GM23338 (cell line): ENCODE data around the gene IL10. TPM values are rescaled to one million over a fixed set of nuclear protein-coding genes. Genes with fewer than 3 reads are reported as not detected.

ENCODE experiments used
- ATAC-seq: fragments of 200-7000 bp; cut with Tn5 transposase; 3 replicates; pipeline ENCODE4 v1.9.1; 2020
- DNase-seq: peaks from one replicate; pipeline ENCODE4 v3.0.0-alpha.2; 2015; ENCODE audit warnings: low spot score
- H2AFZ ChIP-seq: fragments of 200-600 bp; sonication (generic); 2 replicates; pipeline ENCODE4 v1.8.0; 2016; ENCODE audit warnings: antibody characterized with exemption, mild to moderate bottlenecking, moderate library complexity
- H3F3A ChIP-seq: fragments of 200-600 bp; sonication (generic); replicated peaks from 2 replicates; pipeline ENCODE4 v1.8.0; 2017; ENCODE audit warnings: antibody characterized with exemption, mixed run types, low read depth
- H3K27ac ChIP-seq: fragments of 200-600 bp; sonication (generic); 2 replicates; pipeline ENCODE4 v1.6.1; 2016; ENCODE audit warnings: low read depth
- H3K27me3 ChIP-seq: fragments of 200-600 bp; sonication (generic); 2 replicates; pipeline ENCODE4 v1.8.0; 2016; ENCODE audit warnings: mild to moderate bottlenecking, mixed run types, moderate library complexity; ENCODE audit not compliant: insufficient read depth
- H3K36me3 ChIP-seq: fragments of 200-600 bp; sonication (generic); 2 replicates; pipeline ENCODE4 v1.8.0; 2016; ENCODE audit warnings: mild to moderate bottlenecking; ENCODE audit not compliant: insufficient read depth
- H3K4me1 ChIP-seq: fragments of 200-600 bp; sonication (generic); 2 replicates; pipeline ENCODE4 v1.8.0; 2016; ENCODE audit warnings: mild to moderate bottlenecking, moderate library complexity; ENCODE audit not compliant: insufficient read depth
- H3K4me2 ChIP-seq: fragments of 200-600 bp; sonication (generic); 2 replicates; pipeline ENCODE4 v1.7.1; 2017; ENCODE audit warnings: mixed run types
- H3K4me3 ChIP-seq: fragments of 200-600 bp; sonication (generic); 2 replicates; pipeline ENCODE4 v1.6.1; 2016; ENCODE audit warnings: mixed run types
- H3K79me2 ChIP-seq: fragments of 200-600 bp; sonication (generic); replicated peaks from 2 replicates; pipeline ENCODE4 v1.8.0; 2017; ENCODE audit warnings: mild to moderate bottlenecking; ENCODE audit not compliant: insufficient read depth
- H3K9me2 ChIP-seq: fragments of 200-600 bp; sonication (generic); 2 replicates; pipeline ENCODE4 v1.8.0; 2017; ENCODE audit not compliant: insufficient read depth
- H4K20me1 ChIP-seq: fragments of 200-600 bp; sonication (generic); replicated peaks from 2 replicates; pipeline ENCODE4 v1.8.0; 2017; ENCODE audit warnings: mild to moderate bottlenecking; ENCODE audit not compliant: insufficient read depth
- H3K27ac Mint-ChIP-seq: 2 replicates; pipeline ENCODE4 v1.8.0; 2020; ENCODE audit warnings: inconsistent platforms, mild to moderate bottlenecking, moderate library complexity, mixed read lengths
- H3K27me3 Mint-ChIP-seq: 3 replicates; pipeline ENCODE4 v1.8.0; 2022; ENCODE audit warnings: low read depth, mild to moderate bottlenecking, moderate library complexity, mixed read lengths, inconsistent platforms; ENCODE audit not compliant: insufficient read depth, poor library complexity
- H3K36me3 Mint-ChIP-seq: 3 replicates; pipeline ENCODE4 v1.8.0; 2021; ENCODE audit warnings: low read depth, mild to moderate bottlenecking, inconsistent platforms, moderate library complexity, mixed read lengths
- H3K4me1 Mint-ChIP-seq: 3 replicates; pipeline ENCODE4 v1.8.0; 2020; ENCODE audit warnings: mild to moderate bottlenecking, inconsistent platforms, mixed read lengths
- H3K4me3 Mint-ChIP-seq: 3 replicates; pipeline ENCODE4 v1.8.0; 2021; ENCODE audit warnings: moderate library complexity, mild to moderate bottlenecking, inconsistent platforms, mixed read lengths
- H3K9me3 Mint-ChIP-seq: 3 replicates; pipeline ENCODE4 v1.8.0; 2020; ENCODE audit warnings: moderate library complexity, mild to moderate bottlenecking, inconsistent platforms, mixed read lengths
- CREB1 ChIP-seq: fragments of 250-450 bp; sonication (Bioruptor Pico); IDR thresholded peaks from 2 replicates; pipeline ENCODE4 v1.5.0; 2020; ENCODE audit warnings: low read depth, mild to moderate bottlenecking, moderate library complexity
- CTCF ChIP-seq, 2 experiments: fragments of 200-600 bp in 1 of 2; sonication (generic) in 1 of 2; conservative IDR thresholded peaks; 2 replicates each; pipeline versions ENCODE4 v1.5.1 to v1.6.1; 2016 to 2017; ENCODE audit warnings: antibody characterized with exemption in 2 of 2, low read depth in 2 of 2, mild to moderate bottlenecking in 2 of 2, moderate library complexity in 1 of 2
- EZH2phosphoT487 ChIP-seq: fragments of 200-600 bp; sonication (generic); IDR thresholded peaks from one replicate; pipeline ENCODE4 v1.8.1; 2018; ENCODE audit warnings: antibody characterized with exemption; ENCODE audit not compliant: unreplicated experiment
- JUNB ChIP-seq: IDR thresholded peaks from one replicate; pipeline ENCODE4 v1.6.1; 2016; ENCODE audit warnings: antibody characterized with exemption; ENCODE audit not compliant: unreplicated experiment
- NANOG ChIP-seq: IDR thresholded peaks from 2 replicates; pipeline ENCODE4 v1.6.1; 2016; ENCODE audit warnings: antibody characterized with exemption, borderline replicate concordance
- POLR2AphosphoS5 ChIP-seq: IDR thresholded peaks from 2 replicates; pipeline ENCODE4 v1.6.1; 2016; ENCODE audit warnings: antibody characterized with exemption, low read depth
- STAT1 ChIP-seq: IDR thresholded peaks from one replicate; pipeline ENCODE4 v1.6.1; 2016; ENCODE audit warnings: antibody characterized with exemption; ENCODE audit not compliant: unreplicated experiment
- ZNF331 ChIP-seq: fragments of 250-450 bp; sonication (Bioruptor Pico); IDR thresholded peaks from 2 replicates; pipeline ENCODE4 v1.5.0; 2020; ENCODE audit warnings: low read depth, mild to moderate bottlenecking, moderate library complexity
- polyA plus RNA-seq: library from polyadenylated mRNA; unstranded; fragments of >200 nt; fragmentation: Nextera tagmentation; extraction: Ambion mirVana; gene quantifications from 2 replicates; pipeline ENCODE4 v1.2.1, GENCODE V29; 2016
- total RNA-seq: library from RNA; depleted of rRNA; stranded (reverse); fragments of >200 nt; shearing (Covaris generic); gene quantifications from 2 replicates; pipeline ENCODE4 v1.2.3, GENCODE V29; 2014
- TF ChIP-seq, protein P1 (sequence below): fragments of 250-450 bp; sonication (Bioruptor Pico); IDR thresholded peaks from 2 replicates; pipeline ENCODE4 v1.5.0; 2020; ENCODE audit warnings: mild to moderate bottlenecking, moderate library complexity
- TF ChIP-seq, protein P2 (sequence below): IDR thresholded peaks from 2 replicates; pipeline ENCODE4 v1.6.1; 2016; ENCODE audit warnings: antibody characterized with exemption
- TF ChIP-seq, protein P3 (sequence below): IDR thresholded peaks from one replicate; pipeline ENCODE4 v1.6.1; 2018; ENCODE audit warnings: antibody characterized with exemption; ENCODE audit not compliant: unreplicated experiment

IL10 gene
- total and polyA plus RNA-seq, 2 experiments from 2014 or later, result not detected

DNA sequence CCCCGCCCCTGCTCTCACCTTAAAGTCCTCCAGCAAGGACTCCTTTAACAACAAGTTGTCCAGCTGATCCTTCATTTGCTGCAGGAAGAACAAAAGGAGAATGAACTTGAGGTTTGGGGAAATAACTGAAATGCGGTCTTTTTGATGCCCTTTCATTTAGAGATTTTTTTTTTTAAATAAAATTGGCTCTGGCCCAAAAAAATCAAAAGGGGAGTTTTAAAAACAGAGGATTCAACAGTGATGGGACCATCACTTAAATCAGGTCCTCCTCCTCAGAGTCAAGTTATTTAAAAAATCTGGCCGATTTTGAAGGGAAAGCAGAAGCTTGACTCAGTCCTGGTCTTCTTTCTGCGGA lies 979 bp downstream of the IL10 start:
- Mint-ChIP-seq H3K9me3 (no peaks in the 10 kb centered on the region), H3K27me3 (peaks cover 10% of the 10 kb centered on the region), H3K36me3 (no peaks in the 10 kb centered on the region), H3K4me3 (no peak overlapping the region), H3K27ac (no peak overlapping the region), H3K4me1 (peaks cover 30% of the 10 kb centered on the region)
- Histone ChIP-seq H2AFZ (peak overlapping the region; percentile 43; the same call in 1 of the 2 replicates), H3K79me2 (no peaks in the 10 kb centered on the region), H3K27ac (no peak overlapping the region), H3K4me1 (peaks cover 16% of the 10 kb centered on the region; the same call in 1 of the 2 replicates), H3F3A (no peaks in the 10 kb centered on the region), H3K4me3 (no peak overlapping the region), H4K20me1 (no peaks in the 10 kb centered on the region), H3K27me3 (no peaks in the 10 kb centered on the region), H3K9me2 (no peaks in the 10 kb centered on the region; the same call in 1 of the 2 replicates), H3K4me2 (no peak overlapping the region), H3K36me3 (no peaks in the 10 kb centered on the region)
- ATAC-seq (no peak), DNase-seq (no peak)
- TF ChIP-seq, protein P1, sequence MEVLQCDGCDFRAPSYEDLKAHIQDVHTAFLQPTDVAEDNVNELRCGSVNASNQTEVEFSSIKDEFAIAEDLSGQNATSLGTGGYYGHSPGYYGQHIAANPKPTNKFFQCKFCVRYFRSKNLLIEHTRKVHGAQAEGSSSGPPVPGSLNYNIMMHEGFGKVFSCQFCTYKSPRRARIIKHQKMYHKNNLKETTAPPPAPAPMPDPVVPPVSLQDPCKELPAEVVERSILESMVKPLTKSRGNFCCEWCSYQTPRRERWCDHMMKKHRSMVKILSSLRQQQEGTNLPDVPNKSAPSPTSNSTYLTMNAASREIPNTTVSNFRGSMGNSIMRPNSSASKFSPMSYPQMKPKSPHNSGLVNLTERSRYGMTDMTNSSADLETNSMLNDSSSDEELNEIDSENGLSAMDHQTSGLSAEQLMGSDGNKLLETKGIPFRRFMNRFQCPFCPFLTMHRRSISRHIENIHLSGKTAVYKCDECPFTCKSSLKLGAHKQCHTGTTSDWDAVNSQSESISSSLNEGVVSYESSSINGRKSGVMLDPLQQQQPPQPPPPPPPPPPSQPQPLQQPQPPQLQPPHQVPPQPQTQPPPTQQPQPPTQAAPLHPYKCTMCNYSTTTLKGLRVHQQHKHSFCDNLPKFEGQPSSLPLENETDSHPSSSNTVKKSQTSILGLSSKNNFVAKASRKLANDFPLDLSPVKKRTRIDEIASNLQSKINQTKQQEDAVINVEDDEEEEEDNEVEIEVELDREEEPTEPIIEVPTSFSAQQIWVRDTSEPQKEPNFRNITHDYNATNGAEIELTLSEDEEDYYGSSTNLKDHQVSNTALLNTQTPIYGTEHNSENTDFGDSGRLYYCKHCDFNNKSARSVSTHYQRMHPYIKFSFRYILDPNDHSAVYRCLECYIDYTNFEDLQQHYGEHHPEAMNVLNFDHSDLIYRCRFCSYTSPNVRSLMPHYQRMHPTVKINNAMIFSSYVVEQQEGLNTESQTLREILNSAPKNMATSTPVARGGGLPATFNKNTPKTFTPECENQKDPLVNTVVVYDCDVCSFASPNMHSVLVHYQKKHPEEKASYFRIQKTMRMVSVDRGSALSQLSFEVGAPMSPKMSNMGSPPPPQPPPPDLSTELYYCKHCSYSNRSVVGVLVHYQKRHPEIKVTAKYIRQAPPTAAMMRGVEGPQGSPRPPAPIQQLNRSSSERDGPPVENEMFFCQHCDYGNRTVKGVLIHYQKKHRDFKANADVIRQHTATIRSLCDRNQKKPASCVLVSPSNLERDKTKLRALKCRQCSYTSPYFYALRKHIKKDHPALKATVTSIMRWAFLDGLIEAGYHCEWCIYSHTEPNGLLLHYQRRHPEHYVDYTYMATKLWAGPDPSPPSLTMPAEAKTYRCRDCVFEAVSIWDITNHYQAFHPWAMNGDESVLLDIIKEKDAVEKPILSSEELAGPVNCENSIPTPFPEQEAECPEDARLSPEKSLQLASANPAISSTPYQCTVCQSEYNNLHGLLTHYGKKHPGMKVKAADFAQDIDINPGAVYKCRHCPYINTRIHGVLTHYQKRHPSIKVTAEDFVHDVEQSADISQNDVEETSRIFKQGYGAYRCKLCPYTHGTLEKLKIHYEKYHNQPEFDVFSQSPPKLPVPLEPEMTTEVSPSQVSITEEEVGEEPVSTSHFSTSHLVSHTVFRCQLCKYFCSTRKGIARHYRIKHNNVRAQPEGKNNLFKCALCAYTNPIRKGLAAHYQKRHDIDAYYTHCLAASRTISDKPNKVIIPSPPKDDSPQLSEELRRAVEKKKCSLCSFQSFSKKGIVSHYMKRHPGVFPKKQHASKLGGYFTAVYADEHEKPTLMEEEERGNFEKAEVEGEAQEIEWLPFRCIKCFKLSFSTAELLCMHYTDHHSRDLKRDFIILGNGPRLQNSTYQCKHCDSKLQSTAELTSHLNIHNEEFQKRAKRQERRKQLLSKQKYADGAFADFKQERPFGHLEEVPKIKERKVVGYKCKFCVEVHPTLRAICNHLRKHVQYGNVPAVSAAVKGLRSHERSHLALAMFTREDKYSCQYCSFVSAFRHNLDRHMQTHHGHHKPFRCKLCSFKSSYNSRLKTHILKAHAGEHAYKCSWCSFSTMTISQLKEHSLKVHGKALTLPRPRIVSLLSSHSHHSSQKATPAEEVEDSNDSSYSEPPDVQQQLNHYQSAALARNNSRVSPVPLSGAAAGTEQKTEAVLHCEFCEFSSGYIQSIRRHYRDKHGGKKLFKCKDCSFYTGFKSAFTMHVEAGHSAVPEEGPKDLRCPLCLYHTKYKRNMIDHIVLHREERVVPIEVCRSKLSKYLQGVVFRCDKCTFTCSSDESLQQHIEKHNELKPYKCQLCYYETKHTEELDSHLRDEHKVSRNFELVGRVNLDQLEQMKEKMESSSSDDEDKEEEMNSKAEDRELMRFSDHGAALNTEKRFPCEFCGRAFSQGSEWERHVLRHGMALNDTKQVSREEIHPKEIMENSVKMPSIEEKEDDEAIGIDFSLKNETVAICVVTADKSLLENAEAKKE, result no peak
- TF ChIP-seq EZH2phosphoT487 (no peak), JUNB (no peak), NANOG (no peak), CTCF (conservative IDR thresholded peaks at IDR 0.05; ENCODE audit: low read depth in 2 of 2) (no peak), STAT1 (no peak), ZNF331 (CRISPR knock-in tag) (no peak), CREB1 (CRISPR knock-in tag) (no peak), POLR2AphosphoS5 (no peak)
- TF ChIP-seq, protein P2, sequence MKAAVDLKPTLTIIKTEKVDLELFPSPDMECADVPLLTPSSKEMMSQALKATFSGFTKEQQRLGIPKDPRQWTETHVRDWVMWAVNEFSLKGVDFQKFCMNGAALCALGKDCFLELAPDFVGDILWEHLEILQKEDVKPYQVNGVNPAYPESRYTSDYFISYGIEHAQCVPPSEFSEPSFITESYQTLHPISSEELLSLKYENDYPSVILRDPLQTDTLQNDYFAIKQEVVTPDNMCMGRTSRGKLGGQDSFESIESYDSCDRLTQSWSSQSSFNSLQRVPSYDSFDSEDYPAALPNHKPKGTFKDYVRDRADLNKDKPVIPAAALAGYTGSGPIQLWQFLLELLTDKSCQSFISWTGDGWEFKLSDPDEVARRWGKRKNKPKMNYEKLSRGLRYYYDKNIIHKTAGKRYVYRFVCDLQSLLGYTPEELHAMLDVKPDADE, result no peak
- TF ChIP-seq, protein P3, sequence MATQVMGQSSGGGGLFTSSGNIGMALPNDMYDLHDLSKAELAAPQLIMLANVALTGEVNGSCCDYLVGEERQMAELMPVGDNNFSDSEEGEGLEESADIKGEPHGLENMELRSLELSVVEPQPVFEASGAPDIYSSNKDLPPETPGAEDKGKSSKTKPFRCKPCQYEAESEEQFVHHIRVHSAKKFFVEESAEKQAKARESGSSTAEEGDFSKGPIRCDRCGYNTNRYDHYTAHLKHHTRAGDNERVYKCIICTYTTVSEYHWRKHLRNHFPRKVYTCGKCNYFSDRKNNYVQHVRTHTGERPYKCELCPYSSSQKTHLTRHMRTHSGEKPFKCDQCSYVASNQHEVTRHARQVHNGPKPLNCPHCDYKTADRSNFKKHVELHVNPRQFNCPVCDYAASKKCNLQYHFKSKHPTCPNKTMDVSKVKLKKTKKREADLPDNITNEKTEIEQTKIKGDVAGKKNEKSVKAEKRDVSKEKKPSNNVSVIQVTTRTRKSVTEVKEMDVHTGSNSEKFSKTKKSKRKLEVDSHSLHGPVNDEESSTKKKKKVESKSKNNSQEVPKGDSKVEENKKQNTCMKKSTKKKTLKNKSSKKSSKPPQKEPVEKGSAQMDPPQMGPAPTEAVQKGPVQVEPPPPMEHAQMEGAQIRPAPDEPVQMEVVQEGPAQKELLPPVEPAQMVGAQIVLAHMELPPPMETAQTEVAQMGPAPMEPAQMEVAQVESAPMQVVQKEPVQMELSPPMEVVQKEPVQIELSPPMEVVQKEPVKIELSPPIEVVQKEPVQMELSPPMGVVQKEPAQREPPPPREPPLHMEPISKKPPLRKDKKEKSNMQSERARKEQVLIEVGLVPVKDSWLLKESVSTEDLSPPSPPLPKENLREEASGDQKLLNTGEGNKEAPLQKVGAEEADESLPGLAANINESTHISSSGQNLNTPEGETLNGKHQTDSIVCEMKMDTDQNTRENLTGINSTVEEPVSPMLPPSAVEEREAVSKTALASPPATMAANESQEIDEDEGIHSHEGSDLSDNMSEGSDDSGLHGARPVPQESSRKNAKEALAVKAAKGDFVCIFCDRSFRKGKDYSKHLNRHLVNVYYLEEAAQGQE, result no peak
